CD4-positive, alpha-beta T cell treated with Interleukin-15 for 1 hour (primary cell): ENCODE measurements around the gene OS9.

ENCODE experiments used
- DNase-seq: peaks from one replicate; pipeline ENCODE4 v3.0.0-alpha.2; 2020

Gene OS9

GRCh38 chr12:57753756-57754337 lies 59.9 kb downstream of the OS9 start:
- DNase-seq = no peak

GRCh38 chr12:57754411-57755193 lies 60.7 kb downstream of the OS9 start, which contains the start of gene MARCHF9:
Gene MARCHF9, plus strand, starts transcription at chr12:57755103. Its CDS starts 426 bp downstream, at chr12:57755529.
- peak; percentile 91 for DNase-seq

- no peak for DNase-seq
Measured at GRCh38 chr12:57755194-57755453, 61.2 kb downstream of the OS9 start.

DNA sequence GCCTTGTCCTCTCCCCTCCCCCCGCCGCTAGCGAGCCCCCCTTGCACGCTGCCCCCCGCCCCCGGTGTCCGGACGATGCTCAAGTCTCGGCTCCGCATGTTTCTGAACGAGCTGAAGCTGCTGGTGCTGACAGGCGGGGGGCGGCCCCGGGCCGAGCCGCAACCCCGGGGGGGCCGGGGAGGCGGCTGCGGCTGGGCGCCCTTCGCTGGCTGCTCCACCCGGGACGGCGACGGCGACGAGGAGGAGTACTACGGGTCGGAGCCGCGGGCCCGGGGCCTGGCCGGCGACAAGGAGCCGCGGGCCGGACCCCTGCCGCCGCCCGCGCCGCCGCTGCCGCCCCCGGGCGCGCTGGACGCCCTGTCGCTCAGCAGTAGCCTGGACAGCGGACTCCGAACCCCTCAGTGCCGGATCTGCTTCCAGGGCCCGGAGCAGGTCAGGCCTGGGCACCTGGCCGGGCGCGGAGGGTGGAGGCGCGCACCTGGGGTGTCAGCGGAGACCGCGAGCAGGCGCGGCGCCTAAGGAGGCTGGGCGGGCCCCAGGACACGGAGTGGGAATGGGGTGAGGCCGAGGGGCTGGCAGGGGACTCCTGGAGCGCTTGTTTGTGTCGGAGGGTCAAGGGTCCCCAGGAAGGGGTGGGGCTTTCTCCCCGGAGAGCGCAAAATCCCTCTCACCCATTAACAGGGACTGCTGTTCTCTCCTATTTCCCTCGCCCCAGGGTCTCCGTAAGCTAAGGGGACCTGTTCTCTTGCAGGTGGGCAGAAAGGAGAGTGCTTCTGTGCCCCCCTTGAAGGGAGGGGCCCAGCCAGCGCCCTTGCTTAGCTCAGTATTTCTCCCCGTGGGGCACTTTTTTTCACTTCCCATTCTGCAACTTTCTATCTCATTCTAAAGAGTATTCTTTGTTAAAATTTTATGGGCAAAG lies 61.8 kb downstream of the OS9 start:
- peak; percentile 41 for DNase-seq

- DNase-seq = peak; percentile 74
Measured at GRCh38 chr12:57756406-57757341, 62.7 kb downstream of the OS9 start.

GRCh38 chr12:57757771-57758170 lies 63.8 kb downstream of the OS9 start:
- no peak for DNase-seq

- no peak for DNase-seq
Measured at GRCh38 chr12:57758552-57759359, 64.8 kb downstream of the OS9 start.

DNA sequence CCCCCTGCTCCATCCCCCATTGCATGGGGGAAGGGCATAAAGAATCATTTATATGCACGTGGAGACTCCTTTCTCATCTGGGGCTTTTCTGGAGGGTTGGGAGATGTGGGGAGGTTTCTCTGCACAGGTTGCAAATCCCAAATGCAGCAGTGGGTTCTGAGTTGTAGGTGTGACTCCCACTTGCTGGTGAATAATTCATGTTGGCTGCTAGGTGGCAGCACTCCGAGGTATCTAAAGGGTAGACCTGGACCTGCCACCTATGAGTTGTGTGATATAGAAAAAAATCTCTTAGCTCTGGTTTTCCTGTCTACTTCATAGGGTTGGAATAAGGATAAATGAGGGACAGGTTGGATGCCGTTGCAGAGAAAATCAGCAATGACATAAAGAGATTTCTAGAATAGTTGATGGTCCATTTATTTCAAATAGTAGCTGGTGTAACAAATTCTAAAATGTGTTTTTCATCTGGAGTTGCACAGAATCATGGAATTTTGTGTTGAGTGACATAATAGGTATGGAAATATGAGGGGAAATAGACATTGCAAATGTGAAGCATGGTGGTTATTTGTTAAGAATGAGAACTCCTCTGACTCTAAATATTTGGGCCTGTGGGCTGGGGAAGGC lies 65.5 kb downstream of the OS9 start:
- DNase-seq = no peak

DNA sequence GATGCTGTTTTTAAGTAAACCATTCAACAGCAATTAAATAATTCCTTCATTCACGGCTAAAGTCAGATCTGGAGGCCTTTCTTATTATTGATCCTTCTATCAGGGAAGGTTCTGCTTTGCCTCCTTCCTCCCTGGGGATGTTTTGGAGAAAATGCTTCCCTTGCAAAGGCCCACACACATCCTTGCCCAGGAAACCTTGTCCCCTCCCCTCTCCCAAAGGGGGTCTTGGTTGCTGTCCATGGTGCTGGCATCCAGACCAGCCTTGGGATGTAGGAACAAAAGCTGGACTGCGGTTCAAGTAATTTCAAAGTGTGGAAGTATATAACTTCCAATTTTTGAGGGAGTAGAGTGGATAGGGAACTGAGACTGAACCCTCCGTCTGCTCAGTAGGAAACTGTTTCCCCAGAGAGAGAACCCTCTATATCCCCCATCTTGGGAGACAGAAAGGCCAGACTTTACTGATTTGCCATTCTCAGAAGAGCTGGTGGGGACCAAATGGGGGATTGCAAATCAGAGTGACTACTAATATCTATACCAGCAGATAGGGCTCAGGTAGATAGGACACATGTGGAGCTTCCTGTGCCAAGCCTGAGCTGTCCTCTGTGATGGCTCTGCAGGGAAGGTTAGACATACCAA lies 66.5 kb downstream of the OS9 start:
- DNase-seq = no peak

GRCh38 chr12:57761391-57761998 lies 67.6 kb downstream of the OS9 start:
- no peak for DNase-seq

DNA sequence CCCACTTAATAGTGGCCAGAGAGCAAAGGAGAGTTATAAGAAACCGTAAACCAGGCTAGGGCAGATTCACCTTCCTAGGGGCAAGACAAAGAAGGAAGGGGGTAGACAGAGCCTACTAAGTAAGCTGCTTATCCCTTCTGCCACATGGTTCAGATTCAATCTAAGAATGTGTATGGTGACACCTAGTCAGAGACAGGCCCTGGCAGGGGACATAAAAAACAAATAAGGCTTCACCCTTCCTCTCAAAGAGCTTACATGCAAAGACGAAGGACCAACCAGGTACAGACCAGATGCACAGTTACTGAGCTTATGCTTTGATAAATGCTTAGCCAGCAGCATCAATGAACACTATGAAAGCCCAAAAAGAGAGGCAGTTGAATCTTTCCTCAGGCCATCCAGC lies 68.5 kb downstream of the OS9 start:
- no peak for DNase-seq

GRCh38 chr12:57763881-57764661 lies 70.1 kb downstream of the OS9 start:
- no peak for DNase-seq

- DNase-seq = no peak
Measured at GRCh38 chr12:57764662-57765002, 70.7 kb downstream of the OS9 start.

DNA sequence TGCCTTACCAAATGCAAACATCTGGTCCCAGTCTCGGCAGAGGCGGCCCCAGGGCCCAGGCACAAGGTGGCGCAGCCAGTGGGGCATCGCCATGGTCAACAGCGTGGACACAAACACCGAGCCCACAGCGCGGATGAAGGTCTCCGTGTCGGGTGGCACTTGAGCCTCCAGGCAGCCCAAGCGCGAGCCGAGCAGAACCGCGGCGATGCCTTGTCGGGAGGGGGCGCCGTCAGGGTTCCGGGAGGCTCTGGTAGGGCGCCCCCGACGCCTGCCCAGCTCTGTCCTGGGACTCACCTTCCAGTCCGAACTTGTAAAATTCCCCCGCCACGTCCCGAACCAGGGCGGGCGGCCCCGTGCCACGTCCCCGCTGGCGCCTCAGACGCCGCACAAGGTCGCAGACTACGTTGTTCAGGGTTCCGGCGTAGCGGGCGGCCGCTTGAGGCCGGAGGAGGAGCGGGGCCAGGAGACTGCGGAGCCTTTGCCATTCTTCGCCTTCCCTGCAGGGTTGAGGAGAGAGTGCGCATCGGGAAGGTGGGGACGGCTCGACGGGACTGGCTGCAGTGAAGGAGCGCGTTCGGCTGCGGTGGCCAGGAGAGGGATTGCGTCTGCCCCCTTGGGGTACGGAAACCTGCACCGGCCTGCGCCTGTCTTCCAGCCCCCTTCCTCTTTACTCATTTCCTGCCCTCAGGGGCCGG lies 71.2 kb downstream of the OS9 start:
- peak; percentile 37 for DNase-seq

DNA sequence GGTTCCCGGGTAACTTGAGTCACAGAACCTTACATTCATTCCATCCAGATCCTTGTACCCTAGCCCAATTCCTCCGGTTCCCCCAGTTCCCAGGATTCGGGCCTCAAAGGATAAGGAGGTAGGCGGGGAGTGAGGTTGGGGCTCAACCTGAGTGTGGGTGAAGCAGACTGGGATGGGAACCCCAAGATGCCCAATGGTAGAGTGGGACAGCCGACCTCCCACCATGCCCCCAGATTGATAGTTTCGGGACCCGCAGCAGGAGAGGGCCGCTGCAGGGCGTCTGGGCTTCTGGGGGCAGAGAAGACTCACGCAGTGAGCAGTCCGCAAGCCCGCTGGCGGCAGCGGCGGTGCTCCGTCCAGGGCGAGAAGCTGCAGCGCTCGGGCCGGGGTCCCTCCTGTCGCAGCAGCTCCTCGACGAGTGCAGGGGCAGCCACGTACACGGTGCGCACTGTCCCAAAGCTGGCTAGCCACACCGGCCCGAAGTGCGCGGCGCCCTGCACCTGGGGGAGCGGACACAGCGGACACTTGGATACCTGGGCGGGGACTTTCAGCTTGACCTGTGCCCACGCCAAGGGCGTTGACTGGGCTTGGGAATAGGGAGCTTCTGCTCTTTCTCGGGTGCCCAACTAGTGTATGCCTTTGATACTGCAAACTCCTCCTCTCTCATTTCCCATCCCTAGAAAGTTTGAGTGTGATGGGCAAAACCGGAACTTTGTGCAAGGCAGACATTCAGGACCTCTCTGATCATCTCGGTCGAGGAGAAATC lies 71.9 kb downstream of the OS9 start:
- DNase-seq = no peak

GRCh38 chr12:57766464-57767304 lies 72.8 kb downstream of the OS9 start, which contains the start of gene CYP27B1:
Gene CYP27B1, minus strand, starts transcription at chr12:57767078. Its CDS starts 37 bp downstream, at chr12:57767041.
- DNase-seq = no peak

DNA sequence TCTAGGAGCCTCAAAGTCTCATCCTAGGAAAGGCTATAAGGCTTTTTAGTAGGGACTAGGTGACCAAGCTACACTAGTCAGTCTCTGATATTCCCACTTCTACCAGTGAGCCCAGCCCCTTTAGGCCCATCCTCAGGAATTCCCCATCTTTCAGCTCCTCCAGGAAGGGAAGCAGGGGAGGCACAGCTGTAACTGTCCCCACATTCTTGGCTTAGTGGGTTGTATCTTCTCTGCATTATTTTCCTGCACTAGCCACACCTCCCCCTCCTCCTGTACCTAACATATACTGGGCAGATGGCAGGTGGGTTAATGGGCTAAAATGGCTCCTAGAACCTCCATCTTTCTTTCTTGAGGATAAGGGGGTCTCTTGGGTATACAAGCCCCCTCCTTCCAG lies 73.4 kb downstream of the OS9 start:
- no peak for DNase-seq
